Peyer's patch (tissue), 4 donors: ENCODE measurements around the gene PLXNA2.

ENCODE experiments used
- CTCF ChIP-seq, 6 experiments: fragments of 450-650 bp in 4 of 6; fragments of 200-600 bp in 2 of 6; sonication (generic) in 1 of 6; IDR thresholded peaks; one replicate each; pipeline ENCODE4 v1.5.1; 2017 to 2019; ENCODE audit warnings: antibody characterized with exemption in 6 of 6, mild to moderate bottlenecking in 3 of 6, moderate library complexity in 1 of 6
- POLR2A ChIP-seq, 2 donors: fragments of 450-650 bp; IDR thresholded peaks; one replicate each; pipeline ENCODE4 v1.5.1; 2017; ENCODE audit warnings: antibody characterized with exemption in 2 of 2, mild to moderate bottlenecking in 2 of 2, moderate library complexity in 2 of 2

GRCh38 chr1:208084764-208085163 lies 159.4 kb downstream of the PLXNA2 start:
- TF ChIP-seq POLR2A (IDR thresholded peaks at IDR 0.05) (no peak), CTCF (IDR thresholded peaks at IDR 0.05) (no peak)
